ENCODE data around the gene RAPGEF3. TPM values are rescaled to one million over a fixed set of nuclear protein-coding genes. Genes with fewer than 3 reads are reported as not detected.

Gene RAPGEF3, protein sequence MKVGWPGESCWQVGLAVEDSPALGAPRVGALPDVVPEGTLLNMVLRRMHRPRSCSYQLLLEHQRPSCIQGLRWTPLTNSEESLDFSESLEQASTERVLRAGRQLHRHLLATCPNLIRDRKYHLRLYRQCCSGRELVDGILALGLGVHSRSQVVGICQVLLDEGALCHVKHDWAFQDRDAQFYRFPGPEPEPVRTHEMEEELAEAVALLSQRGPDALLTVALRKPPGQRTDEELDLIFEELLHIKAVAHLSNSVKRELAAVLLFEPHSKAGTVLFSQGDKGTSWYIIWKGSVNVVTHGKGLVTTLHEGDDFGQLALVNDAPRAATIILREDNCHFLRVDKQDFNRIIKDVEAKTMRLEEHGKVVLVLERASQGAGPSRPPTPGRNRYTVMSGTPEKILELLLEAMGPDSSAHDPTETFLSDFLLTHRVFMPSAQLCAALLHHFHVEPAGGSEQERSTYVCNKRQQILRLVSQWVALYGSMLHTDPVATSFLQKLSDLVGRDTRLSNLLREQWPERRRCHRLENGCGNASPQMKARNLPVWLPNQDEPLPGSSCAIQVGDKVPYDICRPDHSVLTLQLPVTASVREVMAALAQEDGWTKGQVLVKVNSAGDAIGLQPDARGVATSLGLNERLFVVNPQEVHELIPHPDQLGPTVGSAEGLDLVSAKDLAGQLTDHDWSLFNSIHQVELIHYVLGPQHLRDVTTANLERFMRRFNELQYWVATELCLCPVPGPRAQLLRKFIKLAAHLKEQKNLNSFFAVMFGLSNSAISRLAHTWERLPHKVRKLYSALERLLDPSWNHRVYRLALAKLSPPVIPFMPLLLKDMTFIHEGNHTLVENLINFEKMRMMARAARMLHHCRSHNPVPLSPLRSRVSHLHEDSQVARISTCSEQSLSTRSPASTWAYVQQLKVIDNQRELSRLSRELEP
- 41.9 and 44.4 TPM in 2 replicates for total RNA-seq

GRCh38 chr12:47758834-47759690 lies at the start of gene RAPGEF3:
RAPGEF3 (minus strand) TSS chr12:47758880; CDS start chr12:47758556, 324 bp downstream.

GRCh38 chr12:47773062-47773857 lies 14.6 kb upstream of the RAPGEF3 start, which contains the start of gene SLC48A1:
SLC48A1 (plus strand) TSS chr12:47773238; CDS start chr12:47773305, 67 bp downstream.

DNA sequence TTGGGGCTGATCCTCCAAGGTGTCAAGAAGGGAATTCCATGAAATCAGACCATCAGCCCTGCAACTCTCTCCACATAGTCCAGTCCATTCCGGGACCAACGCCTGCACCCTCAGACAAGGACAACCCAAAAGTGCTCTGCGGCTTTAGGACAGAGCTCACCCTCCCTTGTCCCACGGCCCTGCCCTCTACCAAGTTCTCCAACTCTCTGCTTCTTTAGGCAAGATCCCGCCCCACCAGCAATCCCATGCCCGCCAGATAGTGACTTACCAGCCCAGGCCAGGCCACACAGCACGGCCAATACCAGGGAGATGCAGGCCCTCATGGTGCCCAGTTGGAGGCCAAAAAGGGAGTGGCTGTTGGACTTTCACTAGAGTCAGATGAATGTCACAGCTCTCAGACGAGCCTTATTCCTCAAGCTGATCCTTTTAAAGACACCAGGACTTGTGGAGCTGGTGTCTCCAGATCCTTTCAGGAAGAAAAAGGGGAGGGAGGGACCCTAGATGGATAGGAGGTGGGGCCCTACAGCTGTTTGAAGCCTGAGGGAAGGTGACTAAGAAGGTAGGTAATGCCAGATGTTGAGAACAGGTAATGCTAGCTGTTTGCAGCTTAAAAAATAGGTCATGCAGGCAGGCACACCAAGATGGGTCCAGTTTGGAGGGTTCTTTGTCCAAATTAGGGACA lies 33.4 kb downstream of the RAPGEF3 start, which contains the start of gene ENDOU:
ENDOU (minus strand) TSS at position 400 of the 682 bp plus-strand sequence; CDS start at position 323, 77 bp downstream.

DNA sequence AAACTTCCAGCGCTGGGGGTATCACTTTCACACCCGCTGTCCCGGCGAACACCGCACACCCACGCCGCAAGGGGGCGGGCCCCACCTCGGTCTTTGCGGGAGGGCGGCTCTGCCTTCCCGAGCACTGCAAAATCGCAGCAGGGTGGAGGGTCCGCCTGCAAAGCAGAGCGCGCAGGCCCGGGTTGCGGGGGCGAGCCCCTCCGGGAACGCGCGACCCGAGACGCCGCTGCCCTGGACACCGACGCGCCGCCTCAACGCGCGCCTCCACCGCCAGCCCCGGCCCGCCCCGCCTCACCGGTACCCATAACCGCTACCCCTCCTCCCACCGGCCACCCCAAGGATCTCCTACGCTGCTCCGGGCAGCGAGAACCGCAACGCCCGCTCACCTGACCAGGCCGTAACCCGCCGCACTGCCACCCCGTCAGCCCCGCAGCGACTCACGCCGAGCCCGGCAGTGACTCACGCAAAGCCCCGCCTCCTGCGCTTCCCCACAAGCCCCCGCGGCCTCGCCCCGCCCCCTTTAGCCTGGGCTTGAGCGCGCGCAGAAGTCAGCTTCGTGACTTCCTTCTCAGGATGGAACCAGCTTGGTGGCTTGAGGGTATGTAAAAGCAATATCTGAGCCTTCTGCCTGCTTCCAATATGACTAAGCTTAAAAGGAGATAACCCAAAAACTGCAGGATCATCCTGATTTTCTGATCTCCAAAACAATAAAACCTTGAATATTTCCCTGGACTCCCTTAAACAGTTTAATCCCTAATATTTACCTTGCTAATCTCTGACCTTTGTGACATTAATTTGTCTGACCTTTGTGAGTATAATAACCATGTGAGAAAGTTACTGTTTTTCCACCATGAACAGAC lies 52.9 kb downstream of the RAPGEF3 start, which contains the start of gene RPAP3:
RPAP3 (minus strand) TSS at position 465 of the 860 bp plus-strand sequence. CDS start 3,190 bp downstream, outside the sequence.

Other genes starting within 250 kb of the RAPGEF3 start
- 14.9 and 18.0 TPM in 2 replicates for gene RPAP3, start 52.9 kb downstream of the RAPGEF3 start, total RNA-seq
- gene ENDOU, start 33.4 kb downstream of the RAPGEF3 start, total RNA-seq = not detected in 2 replicates
- 23.0 and 23.1 TPM in 2 replicates for gene SLC48A1, start 14.4 kb upstream of the RAPGEF3 start, total RNA-seq
- 80.1 and 81.8 TPM in 2 replicates for gene HDAC7, start 61.0 kb upstream of the RAPGEF3 start, total RNA-seq
- gene VDR, start 146.1 kb upstream of the RAPGEF3 start, total RNA-seq = 0.44 and 0.60 TPM in 2 replicates
- gene TMEM106C, start 204.7 kb upstream of the RAPGEF3 start, total RNA-seq = 91.7 and 100.0 TPM in 2 replicates
- not detected in 2 replicates for gene COL2A1, start 245.6 kb upstream of the RAPGEF3 start, total RNA-seq

Data from mammary microvascular endothelial cell (primary cell).